ENCODE measurements around the gene CDH5. TPM values are rescaled to one million over a fixed set of nuclear protein-coding genes. Genes with fewer than 3 reads are reported as not detected.

CDH5 gene
- total RNA-seq, 6 experiments from 2014 or later = 9.0 to 25.7 (median 15.4) TPM

DNA sequence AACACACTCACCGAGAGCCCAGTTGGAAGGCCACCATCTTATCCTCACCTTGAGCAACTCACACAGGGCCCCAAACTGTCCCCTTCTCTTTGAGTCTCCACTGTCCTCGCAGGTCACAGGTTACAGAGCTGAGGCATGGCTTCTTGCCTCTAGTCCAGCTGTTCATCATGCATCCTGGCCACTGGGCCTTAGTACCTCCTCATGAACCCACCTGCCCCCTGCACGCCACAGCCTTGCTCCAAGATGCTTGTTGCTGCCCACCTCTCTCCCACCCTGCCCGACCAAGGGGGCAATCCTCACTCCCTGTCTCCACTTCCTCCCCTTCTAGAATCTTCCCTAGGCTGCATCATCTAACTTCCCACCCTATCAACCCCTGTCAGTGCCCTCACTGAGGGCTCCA, 17.1 kb downstream of the CDH5 start:
- Histone ChIP-seq H3K36me3 (no peaks in the 10 kb centered on the region), H3K4me1 (no peaks in the 10 kb centered on the region), H3K27ac (no peak overlapping the region), H3K4me3 (no peak overlapping the region), H3K9me3 (no peaks in the 10 kb centered on the region), H3K27me3 (no peaks in the 10 kb centered on the region)
- intact Hi-C loops (cut with DNase I) = no loop called here
- no peak for TF ChIP-seq POLR2A (IDR thresholded peaks at IDR 0.05)
- TF ChIP-seq, protein P1, sequence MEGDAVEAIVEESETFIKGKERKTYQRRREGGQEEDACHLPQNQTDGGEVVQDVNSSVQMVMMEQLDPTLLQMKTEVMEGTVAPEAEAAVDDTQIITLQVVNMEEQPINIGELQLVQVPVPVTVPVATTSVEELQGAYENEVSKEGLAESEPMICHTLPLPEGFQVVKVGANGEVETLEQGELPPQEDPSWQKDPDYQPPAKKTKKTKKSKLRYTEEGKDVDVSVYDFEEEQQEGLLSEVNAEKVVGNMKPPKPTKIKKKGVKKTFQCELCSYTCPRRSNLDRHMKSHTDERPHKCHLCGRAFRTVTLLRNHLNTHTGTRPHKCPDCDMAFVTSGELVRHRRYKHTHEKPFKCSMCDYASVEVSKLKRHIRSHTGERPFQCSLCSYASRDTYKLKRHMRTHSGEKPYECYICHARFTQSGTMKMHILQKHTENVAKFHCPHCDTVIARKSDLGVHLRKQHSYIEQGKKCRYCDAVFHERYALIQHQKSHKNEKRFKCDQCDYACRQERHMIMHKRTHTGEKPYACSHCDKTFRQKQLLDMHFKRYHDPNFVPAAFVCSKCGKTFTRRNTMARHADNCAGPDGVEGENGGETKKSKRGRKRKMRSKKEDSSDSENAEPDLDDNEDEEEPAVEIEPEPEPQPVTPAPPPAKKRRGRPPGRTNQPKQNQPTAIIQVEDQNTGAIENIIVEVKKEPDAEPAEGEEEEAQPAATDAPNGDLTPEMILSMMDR (IDR thresholded peaks at IDR 0.05) = no peak
- ATAC-seq = no peak
- DNase-seq = peak in 1 of 3 donors; percentile 4
- WGBS (ENCODE audit: insufficient coverage, low coverage, low lambda C conversion rate, missing lambda C conversion rate) = 68% methylated on average over 3 of the region's 4 CpGs

DNA sequence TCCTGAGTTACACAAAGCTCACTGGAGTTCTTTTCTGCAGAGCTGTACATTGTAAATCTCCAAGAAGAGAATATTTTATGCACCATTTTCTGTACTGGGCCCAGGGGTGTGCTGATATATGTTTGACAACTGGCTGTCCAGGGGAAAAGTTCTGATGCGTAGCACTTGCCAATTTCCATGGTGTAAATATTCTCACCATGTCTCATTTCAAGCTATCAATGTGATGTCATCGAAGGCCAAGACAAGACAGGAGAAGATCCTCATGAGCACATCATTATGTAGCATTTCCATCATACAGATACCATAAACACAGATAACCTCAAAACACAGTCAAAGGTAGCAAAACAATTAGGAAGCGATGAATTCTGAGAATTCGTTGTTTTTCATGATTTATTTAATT, 18.9 kb downstream of the CDH5 start:
- no peak for ATAC-seq
- Histone ChIP-seq H3K4me1 (no peaks in the 10 kb centered on the region), H3K9me3 (no peaks in the 10 kb centered on the region), H3K4me3 (no peak overlapping the region), H3K36me3 (peaks cover 0 to 3% (median 0%) of the 10 kb centered on the region in 4 donors), H3K27ac (no peak overlapping the region), H3K27me3 (no peaks in the 10 kb centered on the region)
- TF ChIP-seq POLR2A (IDR thresholded peaks at IDR 0.05) = no peak
- TF ChIP-seq, protein P1 (IDR thresholded peaks at IDR 0.05) = no peak
- 82% methylated on average over 3 of the region's 4 CpGs for WGBS (ENCODE audit: insufficient coverage, low coverage, low lambda C conversion rate, missing lambda C conversion rate)
- no peak for DNase-seq
- intact Hi-C loops (cut with DNase I) = no loop called here

DNA sequence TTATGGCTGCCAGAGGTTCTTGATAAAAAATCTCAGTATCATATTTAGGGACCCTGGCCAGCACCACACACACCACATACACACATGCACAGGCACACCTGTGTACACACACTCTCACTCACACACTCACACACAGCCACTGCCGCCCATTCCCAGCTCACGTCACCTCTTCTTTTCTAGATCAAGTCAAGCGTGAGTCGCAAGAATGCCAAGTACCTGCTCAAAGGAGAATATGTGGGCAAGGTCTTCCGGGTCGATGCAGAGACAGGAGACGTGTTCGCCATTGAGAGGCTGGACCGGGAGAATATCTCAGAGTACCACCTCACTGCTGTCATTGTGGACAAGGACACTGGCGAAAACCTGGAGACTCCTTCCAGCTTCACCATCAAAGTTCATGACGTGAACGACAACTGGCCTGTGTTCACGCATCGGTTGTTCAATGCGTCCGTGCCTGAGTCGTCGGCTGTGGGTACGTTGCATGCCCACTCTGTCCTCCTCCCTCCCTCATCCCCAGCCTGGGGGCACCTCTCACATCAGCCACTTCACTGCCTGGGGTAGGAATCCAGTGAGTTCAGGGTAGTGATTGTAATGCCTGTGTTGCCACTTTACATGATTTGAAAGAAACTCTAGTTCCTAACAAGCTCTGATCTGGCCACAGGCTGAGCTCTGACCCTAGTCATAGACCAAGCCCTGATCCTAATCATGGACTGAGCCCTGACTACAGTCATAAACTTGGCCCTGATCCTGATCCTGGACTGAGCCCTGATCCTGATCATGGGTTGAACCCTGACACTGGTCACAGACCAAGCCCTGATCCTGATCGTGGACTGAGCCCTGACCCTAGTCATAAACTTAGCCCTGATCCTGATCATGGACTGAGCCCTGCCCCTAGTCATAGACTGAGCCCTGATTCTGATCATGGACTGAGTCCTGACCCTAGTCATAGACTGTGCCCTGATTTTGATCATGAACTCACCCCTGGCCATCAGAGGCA, 20.4 kb downstream of the CDH5 start:
- Histone ChIP-seq H3K36me3 (peaks cover 0 to 3% (median 0%) of the 10 kb centered on the region in 4 donors), H3K4me1 (no peaks in the 10 kb centered on the region), H3K27me3 (no peaks in the 10 kb centered on the region), H3K9me3 (no peaks in the 10 kb centered on the region), H3K27ac (no peak overlapping the region), H3K4me3 (no peak overlapping the region)
- no peak for ATAC-seq
- no peak for TF ChIP-seq POLR2A (IDR thresholded peaks at IDR 0.05)
- peak in 2 of 3 donors; percentile 2 to 28 for DNase-seq
- WGBS (ENCODE audit: insufficient coverage, low coverage, low lambda C conversion rate, missing lambda C conversion rate) = 83% methylated on average over 16 of the region's 20 CpGs
- intact Hi-C loops (cut with DNase I) = no loop called here

DNA sequence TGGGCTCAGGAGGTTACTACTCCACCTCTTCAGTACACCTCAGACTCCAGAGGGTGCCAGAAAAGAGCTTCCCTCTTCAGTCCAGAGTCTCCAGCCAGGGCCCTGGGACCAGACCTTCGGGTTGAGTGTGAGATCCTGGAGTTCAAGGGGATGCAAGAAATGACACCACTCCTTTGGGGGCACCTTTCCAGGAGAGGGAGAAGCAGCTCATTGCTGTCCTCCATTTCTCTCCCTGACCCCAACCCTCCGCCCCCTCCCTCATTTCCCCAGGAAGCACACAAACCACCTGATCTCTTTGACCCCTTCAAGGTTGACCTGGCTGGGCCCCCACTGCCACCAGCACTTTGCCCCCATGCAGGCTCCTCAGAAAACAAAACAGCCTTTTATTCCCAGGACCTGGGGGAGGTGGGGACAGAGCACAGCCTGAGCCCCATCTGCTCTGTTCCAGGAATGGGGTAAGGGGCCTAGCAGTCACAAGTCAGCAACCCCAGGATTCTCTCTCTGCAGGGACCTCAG, 21.4 kb downstream of the CDH5 start:
- WGBS (ENCODE audit: insufficient coverage, low coverage, low lambda C conversion rate, missing lambda C conversion rate) = 80% methylated on average over 1 of the region's 2 CpGs
- ATAC-seq = no peak
- Histone ChIP-seq H3K9me3 (no peaks in the 10 kb centered on the region), H3K27ac (no peak overlapping the region), H3K4me3 (no peak overlapping the region), H3K27me3 (no peaks in the 10 kb centered on the region), H3K4me1 (no peaks in the 10 kb centered on the region), H3K36me3 (peaks cover 0 to 3% (median 0%) of the 10 kb centered on the region in 4 donors)
- intact Hi-C loops (cut with DNase I) = no loop called here
- DNase-seq = peak in 1 of 3 donors; percentile 20
- TF ChIP-seq, protein P1 (IDR thresholded peaks at IDR 0.05) = no peak
- TF ChIP-seq POLR2A (IDR thresholded peaks at IDR 0.05) = no peak
